Endothelial cell of umbilical vein (primary cell): Measurements from ENCODE around the gene ELANE. TPM values are rescaled to one million over a fixed set of nuclear protein-coding genes. Genes with fewer than 3 reads are reported as not detected.

Experiments
- BruUV-seq: library from RNA; stranded (reverse); fragments of 400-500 nt; replicated peaks from 2 replicates; lab custom pipeline; 2021; lab: Mats Ljungman, UMichigan
- CTCF ChIA-PET: fragments of 300-600, 350-600 bp; sonication (Branson Sonifier 250); formaldehyde crosslinking; loops from one replicate; lab custom pipeline; 2021; ENCODE audit warnings: antibody characterized with exemption, inconsistent platforms; lab: Charles Lee
- POLR2A ChIA-PET: fragments of 300-600, 350-600 bp; sonication (Branson Sonifier 250); formaldehyde crosslinking; loops from one replicate; lab custom pipeline; 2021; ENCODE audit warnings: antibody characterized with exemption, inconsistent platforms; lab: Charles Lee
- DNase-seq: peaks from one replicate; pipeline ENCODE4 v3.0.0-alpha.2; 2011; ENCODE audit warnings: low read depth, low spot score
- FAIRE-seq: peaks from 2 replicates; lab custom pipeline; 2011; peaks lifted over from hg19 to GRCh38; lab: Jason Lieb, UNC
- H2AFZ ChIP-seq: 2 replicates; pipeline ENCODE4 v1.6.0; 2012; ENCODE audit warnings: low read depth, low read length, control low read depth, inconsistent platforms
- H3K27ac ChIP-seq: 2 replicates; pipeline ENCODE4 v1.5.1; 2011; ENCODE audit warnings: low read depth, mild to moderate bottlenecking, control low read depth, low read length, moderate library complexity; ENCODE audit not compliant: insufficient read depth
- H3K27me3 ChIP-seq, 2 experiments: 2 replicates each; pipeline versions ENCODE4 v1.6.0 to v1.6.1; 2011; ENCODE audit warnings: low read length in 2 of 2, mixed read lengths in 1 of 2; ENCODE audit not compliant: control insufficient read depth in 2 of 2, insufficient read depth in 2 of 2
- H3K36me3 ChIP-seq, 2 experiments: 2 replicates in 1 of 2; 3 replicates in 1 of 2; pipeline ENCODE4 v1.5.1; 2011; ENCODE audit warnings: low read length in 2 of 2, mild to moderate bottlenecking in 1 of 2, moderate library complexity in 1 of 2; ENCODE audit not compliant: control insufficient read depth in 2 of 2, insufficient read depth in 2 of 2; ENCODE audit errors: extremely low read depth in 1 of 2
- H3K4me1 ChIP-seq: 3 replicates; pipeline ENCODE4 v1.5.1; 2011; ENCODE audit warnings: mild to moderate bottlenecking, low read length; ENCODE audit not compliant: control insufficient read depth, insufficient read depth; ENCODE audit errors: extremely low read depth
- H3K4me2 ChIP-seq: 2 replicates; pipeline ENCODE4 v1.6.1; 2011; ENCODE audit warnings: low read length, control low read depth, mixed read lengths; ENCODE audit not compliant: insufficient read depth
- H3K4me3 ChIP-seq, 3 experiments: fragments of 200-600 bp in 1 of 3; sonication (generic), shearing (Covaris generic) in 1 of 3; replicated peaks in 1 of 3; 2 replicates each; pipeline ENCODE4 v1.5.1; 2011 to 2016; ENCODE audit warnings: control low read depth in 3 of 3, low read length in 3 of 3, mild to moderate bottlenecking in 2 of 3, inconsistent platforms in 1 of 3, low read depth in 1 of 3, moderate library complexity in 1 of 3; ENCODE audit not compliant: insufficient read depth in 1 of 3
- H3K79me2 ChIP-seq: 2 replicates; pipeline ENCODE4 v1.6.0; 2012; ENCODE audit warnings: low read length, inconsistent platforms; ENCODE audit not compliant: control insufficient read depth, insufficient read depth
- H3K9ac ChIP-seq: replicated peaks from 2 replicates; pipeline ENCODE3; 2011; ENCODE audit warnings: low read length, control low read depth; ENCODE audit not compliant: insufficient read depth; ENCODE audit errors: extremely low read depth
- H3K9me1 ChIP-seq: replicated peaks from 3 replicates; pipeline ENCODE4 v1.6.0; 2011; ENCODE audit warnings: mild to moderate bottlenecking, low read length; ENCODE audit not compliant: control insufficient read depth, insufficient read depth; ENCODE audit errors: extremely low read depth
- H3K9me3 ChIP-seq: replicated peaks from 2 replicates; pipeline ENCODE4 v1.5.1; 2012; ENCODE audit warnings: low read length, inconsistent platforms; ENCODE audit not compliant: control insufficient read depth, insufficient read depth
- H4K20me1 ChIP-seq: replicated peaks from 2 replicates; pipeline ENCODE3; 2011; ENCODE audit warnings: mild to moderate bottlenecking, low read length; ENCODE audit not compliant: control insufficient read depth, insufficient read depth; ENCODE audit errors: extremely low read depth
- CTCF ChIP-seq, 2 donors: IDR thresholded peaks; 1 replicate in 1 of 2; 2 replicates in 1 of 2; pipeline ENCODE4 v1.5.1; 2011; ENCODE audit warnings: low read length in 2 of 2, mild to moderate bottlenecking in 2 of 2, moderate library complexity in 2 of 2, control low read depth in 1 of 2, inconsistent platforms in 1 of 2, low read depth in 1 of 2; ENCODE audit not compliant: insufficient read depth in 1 of 2; ENCODE audit errors: extremely low read depth in 1 of 2
- EZH2 ChIP-seq: IDR thresholded peaks from 2 replicates; pipeline ENCODE4 v1.6.1; 2012; ENCODE audit warnings: borderline replicate concordance, low read depth, mild to moderate bottlenecking, moderate library complexity, low read length, inconsistent platforms; ENCODE audit not compliant: severe bottlenecking
- FOS ChIP-seq: IDR thresholded peaks from 2 replicates; pipeline ENCODE4 v1.6.1; 2011; ENCODE audit warnings: mild to moderate bottlenecking, low read length, moderate library complexity, borderline replicate concordance; ENCODE audit not compliant: insufficient read depth
- GATA2 ChIP-seq: IDR thresholded peaks from 2 replicates; pipeline ENCODE4 v1.7.0; 2011; ENCODE audit warnings: low read depth, mild to moderate bottlenecking, moderate library complexity, mixed read lengths, low read length; ENCODE audit not compliant: insufficient read length, insufficient read depth
- JUN ChIP-seq: IDR thresholded peaks from 2 replicates; pipeline ENCODE4 v1.6.1; 2011; ENCODE audit warnings: borderline replicate concordance, low read depth; ENCODE audit not compliant: insufficient read length, insufficient read depth
- MAX ChIP-seq: IDR thresholded peaks from 2 replicates; pipeline ENCODE4 v1.6.1; 2011; ENCODE audit not compliant: insufficient read depth, insufficient read length
- MYC ChIP-seq: IDR thresholded peaks from one replicate; pipeline ENCODE4 v1.6.1; 2011; ENCODE audit warnings: mild to moderate bottlenecking, low read depth, low read length
- dilution Hi-C: fragments of 300-500 bp; cut with MboI; formaldehyde crosslinking; loops from one replicate; pipeline ENCODE4 v1.15.0; 2019; ENCODE audit warnings: low sequenced_read_pairs; ENCODE audit not compliant: extremely low pct_ligation_motif_present
- intact Hi-C: fragments of 100-400 bp; cut with micrococcal nuclease; formaldehyde crosslinking; loops from one replicate; pipeline ENCODE4 v1.10.0; 2022
- polyA plus RNA-seq, 4 experiments: library from polyadenylated mRNA; depleted of rRNA in 3 of 4; stranded (reverse) in 3 of 4; unstranded in 1 of 4; fragments of >200 nt; gene quantifications; 2 replicates each; pipeline versions ENCODE4 v1.2.1 to v1.2.3, GENCODE V29; 2011 to 2012; ENCODE audit warnings: missing spikeins in 1 of 4
- total RNA-seq: library from RNA; stranded (reverse); gene quantifications from 2 replicates; pipeline ENCODE4 v1.2.3, GENCODE V29; 2021

ELANE gene
- total and polyA plus RNA-seq, 2 donors (not counting 3 experiments of a cell fraction or from before 2014, with no cell fraction given): not detected

GRCh38 chr19:821231-821824 is 30.8 kb upstream of the ELANE start:
- intact Hi-C loops: no loop called here
- no peak overlapping the region for H3K27ac ChIP-seq
- dilution Hi-C loops: no loop called here
- CTCF ChIA-PET: no interaction called here
- BruUV-seq: no TSS peak
- peak overlapping the region in 1 of 3 experiments; percentile 21 for H3K4me3 ChIP-seq
- no peaks in the 10 kb centered on the region for H4K20me1 ChIP-seq
- DNase-seq (no peak), FAIRE-seq (no peak)
- H2AFZ ChIP-seq: no peak overlapping the region
- TF ChIP-seq FOS: no peak
- no peak for TF ChIP-seq JUN
- TF ChIP-seq EZH2: peak; percentile 50
- TF ChIP-seq MAX: no peak
- TF ChIP-seq GATA2: no peak
- no peak for TF ChIP-seq MYC
- no peak for TF ChIP-seq CTCF (IDR thresholded peaks at IDR 0.05; ENCODE audit: extremely low read depth in 1 of 2, insufficient read depth in 1 of 2, low read depth in 1 of 2, low read length in 2 of 2)
- H3K27me3 ChIP-seq: no peaks in the 10 kb centered on the region
- H3K9me1 ChIP-seq: no peaks in the 10 kb centered on the region
- H3K9ac ChIP-seq: no peak overlapping the region
- H3K4me2 ChIP-seq: no peak overlapping the region
- no peaks in the 10 kb centered on the region for H3K4me1 ChIP-seq
- no peaks in the 10 kb centered on the region for H3K36me3 ChIP-seq
- H3K79me2 ChIP-seq: no peaks in the 10 kb centered on the region
- POLR2A ChIA-PET: no interaction called here
- H3K9me3 ChIP-seq: no peaks in the 10 kb centered on the region
